AG04449 (cell line): ENCODE data around the gene MLNR.
A peak's percentile ranks its signal among the peaks of the same experiment; 100 is the strongest.

Experiments used
- CTCF ChIA-PET: fragments of 350-600 bp; formaldehyde crosslinking; extraction: SDS; loops from one replicate; lab custom pipeline; 2021; ENCODE audit warnings: antibody characterized with exemption; lab: Yijun Ruan, JAX
- POLR2A ChIA-PET: fragments of 400-600, 350-600 bp; formaldehyde crosslinking; extraction: SDS; loops from one replicate; lab custom pipeline; 2020; ENCODE audit warnings: antibody characterized with exemption, inconsistent platforms; lab: Yijun Ruan, JAX
- DNase-seq: peaks from one replicate; pipeline ENCODE4 v3.0.0-alpha.2; 2010; ENCODE audit warnings: low read depth, low spot score
- H3K4me3 ChIP-seq: 2 replicates; pipeline ENCODE4 v1.5.1; 2011; ENCODE audit warnings: low read depth, mild to moderate bottlenecking, control low read depth, low read length
- TF ChIP-seq, protein P1 (sequence below): IDR thresholded peaks from one replicate; pipeline ENCODE4 v1.5.1; 2011; ENCODE audit warnings: mild to moderate bottlenecking, moderate library complexity, low read length, control low read depth, inconsistent platforms; ENCODE audit not compliant: insufficient read depth; ENCODE audit errors: missing control alignments

The MLNR gene

DNA sequence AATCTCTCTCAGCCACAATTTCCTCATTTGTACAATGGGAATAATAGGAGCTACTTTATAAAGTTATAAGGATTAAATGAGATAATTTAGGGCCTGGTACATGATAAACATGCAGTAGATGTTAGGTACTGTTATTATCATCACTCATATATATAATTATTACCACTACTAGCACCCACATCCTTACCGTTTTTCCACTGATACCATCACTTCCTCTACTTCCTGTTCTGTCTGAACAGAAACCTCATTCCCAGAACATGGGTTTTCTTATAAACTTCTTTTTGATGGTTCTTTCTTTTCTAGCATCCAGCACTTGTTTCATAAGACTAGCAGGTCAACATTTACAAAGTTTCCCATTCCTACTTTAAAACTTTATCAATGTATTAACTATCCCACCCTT lies 33.9 kb downstream of the MLNR start:
- no peak for DNase-seq
- no peak overlapping the region for H3K4me3 ChIP-seq
- TF ChIP-seq, protein P1, sequence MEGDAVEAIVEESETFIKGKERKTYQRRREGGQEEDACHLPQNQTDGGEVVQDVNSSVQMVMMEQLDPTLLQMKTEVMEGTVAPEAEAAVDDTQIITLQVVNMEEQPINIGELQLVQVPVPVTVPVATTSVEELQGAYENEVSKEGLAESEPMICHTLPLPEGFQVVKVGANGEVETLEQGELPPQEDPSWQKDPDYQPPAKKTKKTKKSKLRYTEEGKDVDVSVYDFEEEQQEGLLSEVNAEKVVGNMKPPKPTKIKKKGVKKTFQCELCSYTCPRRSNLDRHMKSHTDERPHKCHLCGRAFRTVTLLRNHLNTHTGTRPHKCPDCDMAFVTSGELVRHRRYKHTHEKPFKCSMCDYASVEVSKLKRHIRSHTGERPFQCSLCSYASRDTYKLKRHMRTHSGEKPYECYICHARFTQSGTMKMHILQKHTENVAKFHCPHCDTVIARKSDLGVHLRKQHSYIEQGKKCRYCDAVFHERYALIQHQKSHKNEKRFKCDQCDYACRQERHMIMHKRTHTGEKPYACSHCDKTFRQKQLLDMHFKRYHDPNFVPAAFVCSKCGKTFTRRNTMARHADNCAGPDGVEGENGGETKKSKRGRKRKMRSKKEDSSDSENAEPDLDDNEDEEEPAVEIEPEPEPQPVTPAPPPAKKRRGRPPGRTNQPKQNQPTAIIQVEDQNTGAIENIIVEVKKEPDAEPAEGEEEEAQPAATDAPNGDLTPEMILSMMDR = no peak
- ChIA-PET CTCF (interaction anchor here (2.9 kb wide), 1 partner anchor 27 kb away, joined by 10 read pairs; no protein-coding TSS in a partner anchor), POLR2A (no interaction called here)

DNA sequence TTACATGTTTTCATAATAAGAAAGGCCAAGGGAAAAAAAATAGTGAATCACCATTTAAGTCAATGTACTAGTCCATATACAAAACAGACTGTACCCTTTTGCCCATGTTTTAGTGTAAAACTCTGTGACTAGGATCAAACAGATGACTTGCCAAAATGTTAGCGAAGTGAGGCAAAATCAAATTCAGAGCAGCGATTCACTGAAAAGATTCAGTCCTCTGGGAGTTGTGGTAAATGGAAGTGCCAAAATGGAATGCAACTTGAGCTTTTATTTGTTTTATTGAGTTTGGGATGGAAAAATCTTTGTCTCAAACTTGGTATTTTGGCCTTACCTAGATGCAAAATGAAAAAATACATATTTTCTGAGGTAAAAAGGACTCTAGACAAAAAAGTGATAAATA lies 36.7 kb downstream of the MLNR start:
- ChIA-PET POLR2A (no interaction called here), CTCF (interaction anchor here (0.8 to 4.2 kb wide), 2 partner anchors 10 to 23 kb away, joined by 3 to 24 read pairs; no protein-coding TSS in a partner anchor)
- TF ChIP-seq, protein P1 = no peak
- H3K4me3 ChIP-seq = no peak overlapping the region
- peak; percentile 21 for DNase-seq

DNA sequence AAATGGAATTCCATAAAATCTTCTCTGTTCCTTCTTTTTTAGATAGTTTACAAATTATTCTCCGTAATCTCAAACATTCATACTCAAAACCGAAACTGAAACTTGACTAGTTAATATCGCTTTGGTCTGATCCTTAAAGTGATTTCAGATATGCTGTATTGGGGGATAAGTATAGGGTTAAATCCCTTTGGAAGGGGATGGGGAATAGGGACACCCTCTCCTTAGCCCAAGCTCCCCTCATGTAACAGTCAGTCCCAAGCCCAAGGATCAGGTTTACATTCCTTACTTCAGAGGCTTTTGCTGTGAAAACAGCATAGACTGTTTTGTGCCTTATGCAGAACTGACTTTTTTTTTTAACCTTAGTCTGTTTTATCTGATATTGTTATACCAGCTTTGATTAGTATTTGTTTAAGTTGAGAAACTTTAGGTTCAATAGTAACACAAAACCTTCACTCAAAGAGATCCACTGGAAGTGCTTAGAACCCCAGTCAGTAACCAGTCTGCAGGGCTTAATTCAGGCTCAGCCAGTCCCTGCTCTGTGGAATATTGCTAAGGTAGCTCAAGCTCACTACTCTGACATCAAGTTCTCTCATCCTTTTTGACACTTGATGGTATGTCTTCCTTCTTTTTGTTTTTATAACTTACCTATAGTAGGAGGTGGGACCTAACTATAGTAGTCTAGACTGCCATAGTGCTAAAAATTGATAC lies 38.1 kb downstream of the MLNR start:
- CTCF ChIA-PET = interaction anchor here (1.0 to 4.2 kb wide), 4 partner anchors 10 to 22 kb away, joined by 3 to 24 read pairs (median 4); no protein-coding TSS in a partner anchor
- DNase-seq = no peak
- no peak overlapping the region for H3K4me3 ChIP-seq
- TF ChIP-seq, protein P1 = no peak
- POLR2A ChIA-PET = no interaction called here

DNA sequence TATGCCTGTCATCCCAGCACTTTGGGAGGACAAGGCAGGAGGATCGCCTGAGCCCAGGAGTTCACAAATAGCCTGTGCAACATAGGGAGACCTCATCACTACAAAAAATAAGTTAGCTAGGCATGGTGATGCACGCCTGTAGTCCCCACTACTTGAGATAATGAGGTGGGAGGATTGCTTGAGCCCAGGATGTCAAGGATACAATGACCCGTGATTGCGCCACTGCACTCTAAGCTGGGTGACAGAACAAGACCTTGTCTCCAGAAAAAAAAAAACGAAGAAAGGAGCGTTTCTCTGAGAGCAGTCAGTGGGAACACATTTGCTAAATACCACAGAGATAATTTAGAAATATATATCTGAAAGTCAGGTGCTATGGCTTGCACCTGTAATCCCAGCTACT lies 39.4 kb downstream of the MLNR start:
- TF ChIP-seq, protein P1 = no peak
- no peak overlapping the region for H3K4me3 ChIP-seq
- DNase-seq = no peak
- POLR2A ChIA-PET = no interaction called here
- CTCF ChIA-PET = interaction anchor here (4.2 kb wide), 1 partner anchor 21 kb away, joined by 24 read pairs; no protein-coding TSS in a partner anchor

DNA sequence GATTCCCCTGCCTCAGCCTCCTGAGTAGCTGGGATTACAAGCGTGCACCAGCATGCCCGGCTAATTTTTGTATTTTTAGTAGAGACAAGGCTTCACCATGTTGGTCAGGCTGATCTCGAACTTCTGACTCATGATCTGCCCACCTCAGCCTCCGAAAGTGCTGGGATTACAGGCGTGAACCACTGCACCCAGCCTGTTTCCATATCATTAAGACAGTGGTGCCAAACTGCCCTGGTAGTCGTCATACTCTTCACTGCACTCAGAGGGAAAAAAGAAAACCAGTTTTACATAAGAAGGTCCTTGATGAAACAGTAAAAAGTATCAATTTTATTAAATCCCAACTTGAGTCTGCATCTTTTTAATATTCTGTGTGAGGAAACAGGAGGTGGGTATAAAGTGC lies 42.5 kb downstream of the MLNR start:
- TF ChIP-seq, protein P1 = no peak
- no peak for DNase-seq
- ChIA-PET POLR2A (no interaction called here), CTCF (no interaction called here)
- no peak overlapping the region for H3K4me3 ChIP-seq

DNA sequence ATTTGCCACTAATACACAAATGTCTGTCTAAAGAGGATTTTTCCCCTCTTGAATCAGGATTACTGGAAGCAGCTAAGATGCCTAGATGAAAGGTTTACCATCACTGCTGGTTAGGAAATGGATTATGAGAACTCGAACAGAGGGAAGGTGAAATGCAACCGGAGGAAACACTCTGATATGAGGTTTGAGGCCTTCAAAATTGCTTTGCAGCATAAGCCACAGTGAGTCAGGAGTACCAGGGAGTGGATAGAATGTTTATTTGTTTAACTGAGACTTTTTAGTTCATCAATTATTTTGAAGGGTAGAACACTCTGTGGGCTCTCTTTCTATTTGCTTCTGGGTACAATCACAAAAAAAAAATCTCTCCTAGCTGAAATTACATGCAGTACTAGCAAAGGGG lies 45.7 kb downstream of the MLNR start:
- no peak overlapping the region for H3K4me3 ChIP-seq
- CTCF ChIA-PET = interaction anchor here (0.8 to 2.2 kb wide), 5 partner anchors 13 to 25 kb away, joined by 4 to 15 read pairs (median 6); partner anchors contain the start of gene CDADC1
- POLR2A ChIA-PET = no interaction called here
- DNase-seq = no peak
- TF ChIP-seq, protein P1 = no peak
